HG02943 (cell line): ENCODE results near the gene IER3.

Experiments
- ATAC-seq: cut with Tn5 transposase; IDR thresholded peaks from one replicate; pipeline ENCODE4 v1.9.1; 2021; ENCODE audit warnings: mild to moderate bottlenecking, low read depth, moderate library complexity; ENCODE audit not compliant: unreplicated experiment

The IER3 gene, protein sequence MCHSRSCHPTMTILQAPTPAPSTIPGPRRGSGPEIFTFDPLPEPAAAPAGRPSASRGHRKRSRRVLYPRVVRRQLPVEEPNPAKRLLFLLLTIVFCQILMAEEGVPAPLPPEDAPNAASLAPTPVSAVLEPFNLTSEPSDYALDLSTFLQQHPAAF

DNA sequence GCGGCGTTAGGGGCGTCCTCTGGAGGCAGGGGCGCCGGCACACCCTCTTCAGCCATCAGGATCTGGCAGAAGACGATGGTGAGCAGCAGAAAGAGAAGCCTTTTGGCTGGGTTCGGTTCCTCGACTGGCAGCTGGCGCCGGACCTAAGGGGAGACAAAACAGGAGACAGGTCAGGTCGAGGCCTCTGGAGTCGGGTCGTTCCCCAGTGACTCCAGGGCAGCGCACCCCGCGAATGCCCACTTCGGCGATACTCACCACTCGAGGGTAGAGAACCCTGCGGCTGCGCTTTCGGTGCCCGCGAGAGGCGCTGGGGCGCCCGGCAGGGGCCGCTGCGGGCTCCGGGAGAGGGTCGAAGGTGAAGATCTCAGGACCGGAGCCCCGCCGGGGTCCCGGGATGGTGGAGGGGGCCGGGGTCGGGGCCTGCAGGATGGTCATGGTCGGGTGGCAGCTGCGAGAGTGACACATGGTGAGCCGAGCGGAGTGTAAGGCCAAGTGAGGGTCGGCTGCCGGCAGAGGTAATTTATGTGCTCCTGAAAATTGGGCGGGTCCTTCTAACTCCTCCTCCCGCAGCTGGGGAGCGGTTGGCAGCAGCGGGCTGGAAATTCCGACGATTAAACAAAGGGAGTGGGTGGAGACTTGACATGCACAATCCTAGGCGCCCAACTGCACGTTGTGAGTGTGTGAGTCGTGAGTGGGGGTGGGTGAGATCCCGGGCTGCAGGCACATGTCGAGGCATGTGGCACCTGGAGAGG lies at the start of gene IER3:
IER3 (minus strand) TSS at position 494 of the 752 bp plus-strand sequence; CDS start at position 465, 29 bp downstream.
- no peak for ATAC-seq

DNA sequence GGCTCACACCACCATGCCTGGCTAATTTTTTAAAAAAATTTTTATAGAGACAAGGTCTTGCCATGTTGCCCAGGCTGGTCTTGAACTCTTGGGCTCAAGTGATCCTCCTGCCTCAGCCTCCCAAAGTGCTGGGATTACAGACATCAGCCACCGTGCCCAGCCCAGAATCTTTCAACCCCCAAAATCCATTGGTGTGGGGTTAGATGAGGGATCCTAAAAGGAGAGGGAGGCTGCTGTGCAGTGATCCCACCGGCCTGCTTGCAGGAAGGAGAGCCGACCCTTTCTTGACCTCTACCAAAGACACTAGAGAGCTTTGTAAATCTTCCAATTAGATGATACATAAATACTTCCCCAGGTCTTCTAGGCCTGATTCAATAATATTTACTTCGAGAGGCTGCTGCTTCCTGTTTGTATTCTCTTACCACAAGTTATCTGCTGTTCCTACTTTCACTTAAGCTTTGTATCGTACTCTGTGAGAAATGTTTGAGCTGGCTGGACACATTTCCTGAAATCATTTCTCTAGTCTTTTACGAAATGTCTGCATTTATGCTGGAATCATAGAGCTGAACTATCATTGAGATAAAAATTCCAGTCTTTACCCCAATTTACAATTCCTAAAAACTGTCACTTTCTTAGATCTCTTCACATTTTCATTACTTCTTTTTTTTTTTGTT lies 49.3 kb upstream of the IER3 start:
- no peak for ATAC-seq

DNA sequence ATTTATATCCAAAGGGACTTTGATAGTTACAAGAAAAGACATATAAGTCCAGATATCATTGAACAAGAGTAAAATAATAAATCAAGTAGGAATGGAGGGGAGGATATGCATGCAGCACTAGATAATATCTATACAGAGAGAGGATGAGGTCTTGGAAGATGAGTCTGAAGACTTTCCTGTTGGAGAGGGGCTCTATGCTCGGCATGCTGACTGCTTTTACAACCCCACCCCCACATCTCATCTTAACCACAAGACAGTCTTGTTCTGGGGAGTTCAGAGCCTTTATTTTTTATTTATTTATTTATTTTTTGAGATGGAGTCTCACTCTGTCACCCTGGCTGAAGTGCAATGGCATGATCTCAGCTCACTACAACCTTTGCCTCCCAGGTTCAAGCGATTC lies 48.4 kb upstream of the IER3 start:
- no peak for ATAC-seq

DNA sequence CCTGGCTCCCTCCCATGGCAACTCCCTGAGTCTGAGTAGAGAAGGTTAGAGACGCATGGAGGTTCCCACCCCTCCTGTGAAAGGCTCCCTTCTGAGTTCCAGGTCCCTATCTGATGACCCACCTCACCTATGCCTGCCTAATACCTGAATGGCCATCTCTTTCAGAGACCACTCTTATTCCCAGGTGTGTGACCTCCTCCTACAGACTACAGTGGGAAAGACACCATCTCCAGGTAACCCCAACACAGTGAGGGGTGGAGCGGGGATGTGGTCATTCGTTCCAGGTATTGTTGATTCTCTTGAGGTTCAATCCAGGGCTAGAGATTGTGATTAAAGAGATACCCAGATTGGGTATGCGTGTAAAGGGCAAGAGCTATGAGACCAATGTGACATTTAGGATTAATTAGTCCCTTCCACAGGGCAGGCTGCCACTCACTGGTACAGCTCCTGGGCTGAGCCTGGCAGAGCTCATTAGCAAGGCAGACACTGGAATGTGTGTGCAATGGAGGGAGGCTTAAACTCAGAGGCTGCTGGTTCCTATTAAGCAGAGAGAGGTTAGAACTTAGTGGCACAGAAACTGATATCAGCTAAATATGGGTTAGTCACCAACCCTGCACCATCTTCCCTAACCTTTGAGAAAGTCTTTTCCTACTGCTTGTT lies 46.5 kb upstream of the IER3 start:
- ATAC-seq = no peak

DNA sequence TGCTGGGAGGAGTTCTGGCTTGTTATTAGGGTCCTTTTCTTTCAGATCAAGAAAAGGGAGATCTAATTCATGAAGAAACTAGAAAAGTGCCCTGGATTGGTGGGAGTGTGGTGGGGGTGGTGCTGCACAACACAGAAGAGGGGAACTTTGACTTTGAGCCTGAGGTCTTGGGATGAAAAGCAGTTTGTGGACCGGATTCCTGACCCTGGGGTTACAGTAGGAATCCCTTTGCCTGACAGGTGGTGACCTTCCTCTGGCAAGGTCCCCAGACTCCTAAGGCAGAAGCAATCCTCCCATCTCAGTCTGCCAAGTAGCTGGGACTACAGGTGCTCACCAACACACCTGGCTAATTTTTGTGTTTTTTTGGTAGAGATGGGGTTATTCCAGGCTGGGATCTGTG lies 45.3 kb upstream of the IER3 start:
- ATAC-seq = no peak

DNA sequence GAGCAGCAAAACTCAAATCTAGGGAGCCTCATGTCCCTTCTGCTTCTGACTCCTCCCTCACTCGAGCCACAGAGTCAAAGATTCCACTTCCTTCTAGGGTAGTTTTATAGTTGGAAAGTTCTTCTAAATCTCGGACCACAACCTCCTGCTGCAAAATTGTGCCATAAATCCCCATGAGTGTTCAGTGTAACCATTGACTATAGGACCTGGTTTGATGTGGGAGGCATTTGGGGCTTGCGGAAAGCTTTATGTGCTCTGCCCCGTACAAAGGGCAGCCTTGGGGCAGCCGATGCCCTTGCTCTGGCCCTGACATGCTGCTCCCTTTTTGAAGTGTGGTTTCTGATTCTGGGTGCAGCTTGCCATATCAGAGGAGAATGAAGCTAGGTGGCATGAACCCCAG lies 43.6 kb upstream of the IER3 start:
- ATAC-seq = no peak

DNA sequence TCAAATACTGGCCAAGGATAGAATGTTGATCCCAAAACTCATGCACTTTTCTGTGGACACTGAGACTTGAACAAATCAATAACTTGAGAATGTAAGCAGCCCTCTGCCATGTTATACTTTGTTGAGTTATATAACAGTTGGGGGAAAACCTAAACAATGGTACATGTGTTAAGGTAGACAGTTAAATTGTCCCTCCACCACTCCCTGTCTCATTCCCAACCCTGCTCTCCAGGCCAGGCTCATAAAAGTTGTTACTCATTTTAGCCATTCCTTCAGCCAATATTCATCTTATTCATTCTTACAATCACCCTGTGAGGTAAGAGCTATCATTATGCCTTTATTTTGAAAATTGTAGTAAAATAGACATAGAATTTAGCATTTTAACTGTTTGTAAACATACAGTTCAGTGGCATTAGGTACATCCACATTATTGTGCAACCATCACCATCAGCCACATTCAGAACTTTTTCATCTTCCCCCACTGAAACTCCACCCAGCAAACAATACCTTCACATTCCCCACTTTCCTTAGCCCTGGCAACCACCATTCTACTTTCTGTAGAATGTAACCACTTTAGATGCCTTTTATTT lies 38.2 kb upstream of the IER3 start:
- no peak for ATAC-seq

DNA sequence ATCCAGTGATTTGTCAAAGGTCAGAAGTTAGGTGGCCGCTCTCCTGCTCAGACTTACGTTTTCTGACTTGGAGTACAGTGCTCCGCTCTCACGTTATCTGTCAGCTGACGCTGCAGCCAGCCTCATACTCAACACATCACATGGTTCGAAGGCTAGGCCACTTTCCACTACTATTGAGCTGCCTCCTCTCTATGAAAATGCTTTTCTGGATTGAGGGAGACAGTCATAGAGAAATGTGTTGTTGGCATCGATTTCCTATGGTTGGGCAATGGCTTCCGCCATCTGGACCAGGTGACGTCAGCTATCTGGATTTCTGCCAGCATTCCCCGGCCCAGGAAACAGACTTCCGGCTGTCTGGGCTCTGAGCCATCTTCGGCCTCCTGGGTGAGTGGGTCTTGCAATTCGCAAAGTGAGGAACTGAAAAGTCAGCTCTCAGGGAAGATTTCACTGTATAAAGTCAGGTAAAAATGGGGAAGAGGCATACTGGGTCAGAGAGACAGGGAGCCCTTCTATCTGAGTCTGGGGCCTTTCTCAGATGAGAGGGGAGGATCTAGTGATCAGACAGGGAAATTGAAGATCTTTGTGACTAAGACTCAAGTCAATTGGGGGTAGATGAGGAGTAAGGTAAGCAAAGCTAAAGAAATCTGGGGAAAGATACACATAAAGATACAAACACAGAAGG lies 37.5 kb upstream of the IER3 start:
- no peak for ATAC-seq

DNA sequence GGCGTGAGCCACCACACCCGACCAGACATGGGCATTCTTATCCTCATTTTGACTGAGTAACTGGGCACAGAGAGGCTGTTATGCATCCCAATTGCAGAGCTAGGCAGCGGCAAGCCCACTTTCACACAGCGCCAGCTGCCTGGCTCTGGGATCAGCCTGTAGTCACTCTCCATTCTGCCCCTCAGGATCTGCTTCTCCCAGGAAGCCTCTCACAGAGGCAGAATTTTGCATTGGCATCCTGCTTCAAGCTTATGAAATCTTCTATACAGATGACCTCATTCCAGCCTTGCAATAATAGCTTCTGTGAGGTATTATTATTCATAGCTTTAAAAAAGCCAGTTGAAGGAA lies 37.0 kb upstream of the IER3 start:
- ATAC-seq = no peak

DNA sequence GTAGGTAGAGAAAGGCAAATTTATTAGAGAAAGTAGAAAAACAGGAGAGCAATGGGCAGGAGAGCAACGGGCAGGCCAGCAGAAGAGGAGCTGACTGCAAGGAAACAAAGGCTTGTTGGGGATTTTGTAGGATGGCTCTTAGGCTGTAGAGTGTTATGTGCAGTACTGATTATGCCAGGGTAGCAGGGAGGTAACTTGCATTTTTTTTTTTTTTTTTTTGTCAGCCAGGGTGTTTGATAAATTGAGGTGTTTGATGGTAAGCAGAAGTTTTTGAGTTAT lies 36.2 kb upstream of the IER3 start:
- no peak for ATAC-seq

DNA sequence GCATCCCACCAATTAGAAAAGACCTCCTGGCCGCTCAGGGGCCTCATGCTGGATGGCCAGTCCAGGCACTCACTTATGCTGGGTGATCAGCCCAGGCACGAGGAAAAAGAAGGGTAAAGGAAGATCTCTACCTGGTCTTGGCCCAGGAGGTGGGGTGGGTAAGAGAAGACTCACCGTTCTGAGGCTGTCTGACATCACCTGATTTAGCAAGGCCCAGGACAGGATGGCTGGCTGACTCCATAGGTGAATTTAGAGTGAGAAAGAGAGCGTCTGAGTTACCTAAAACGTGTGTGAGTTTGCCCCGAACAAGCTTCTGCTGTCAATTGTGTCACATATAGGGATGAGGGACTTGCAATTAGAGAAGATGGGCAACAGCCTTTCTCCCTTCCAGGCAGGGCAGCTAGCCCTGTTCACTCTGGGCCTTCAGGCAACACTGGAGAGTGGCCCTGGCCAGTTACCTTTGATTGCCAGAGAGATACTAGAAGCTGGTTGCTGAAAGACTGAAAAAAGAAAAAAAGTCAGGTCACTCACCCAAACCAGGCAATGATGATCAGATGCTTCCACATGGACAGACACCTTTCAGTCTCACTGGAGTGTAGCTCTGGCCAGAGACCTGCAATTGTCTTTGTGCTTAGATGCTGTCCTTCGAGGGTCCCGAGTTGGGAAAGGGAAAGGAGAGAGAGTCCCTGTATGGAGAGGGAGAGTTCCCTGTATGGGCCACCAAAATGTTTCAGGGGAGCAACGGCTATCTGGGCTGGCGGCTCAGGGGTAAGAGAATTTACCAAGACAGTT lies 35.7 kb upstream of the IER3 start:
- ATAC-seq = no peak

DNA sequence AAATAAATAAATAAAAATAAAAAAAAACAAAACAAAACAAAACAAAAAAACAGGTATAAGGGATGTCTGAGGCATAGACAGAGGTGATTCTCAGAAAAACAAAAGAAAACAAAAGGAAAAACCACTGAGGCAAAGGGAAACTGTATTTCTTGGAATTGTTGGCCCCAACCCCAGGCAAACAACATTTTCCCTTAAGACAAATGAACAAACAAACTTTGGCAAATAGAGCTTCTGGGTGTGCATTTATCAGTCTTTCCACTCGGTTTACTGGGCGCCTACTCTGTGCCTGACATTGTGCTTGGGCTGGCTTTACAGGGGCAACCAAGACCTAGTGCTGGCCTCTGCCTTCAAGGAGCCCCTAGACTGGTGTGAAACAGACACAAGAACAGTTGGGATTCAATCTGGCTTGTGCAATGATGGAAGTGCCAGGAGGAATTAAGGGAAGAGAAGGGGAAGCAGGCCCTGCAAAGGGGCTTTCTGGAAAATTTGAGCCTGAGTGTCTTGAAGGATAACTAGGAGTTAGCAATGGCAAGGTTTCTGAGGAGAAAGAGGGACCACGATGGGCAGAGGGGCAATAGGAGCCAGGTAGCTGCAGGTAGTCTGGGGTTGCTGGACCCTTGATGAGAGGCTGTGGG lies 33.8 kb upstream of the IER3 start:
- no peak for ATAC-seq

DNA sequence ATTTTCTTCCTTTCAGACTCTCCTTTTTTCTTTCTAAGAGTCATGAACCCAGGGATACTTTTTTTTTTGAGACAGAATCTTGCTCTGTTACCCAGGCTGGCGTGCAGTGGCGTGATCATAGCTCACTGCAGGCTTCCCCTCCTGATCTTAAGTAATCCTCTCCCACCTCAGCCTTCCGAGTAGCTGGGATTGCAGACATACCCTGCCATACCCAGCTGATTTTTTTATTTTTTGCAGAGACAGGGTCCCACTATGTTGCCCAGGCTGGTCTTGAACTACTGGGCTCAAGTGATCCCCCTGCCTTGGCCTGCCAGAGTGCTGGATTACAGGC lies 32.8 kb upstream of the IER3 start:
- ATAC-seq = no peak

DNA sequence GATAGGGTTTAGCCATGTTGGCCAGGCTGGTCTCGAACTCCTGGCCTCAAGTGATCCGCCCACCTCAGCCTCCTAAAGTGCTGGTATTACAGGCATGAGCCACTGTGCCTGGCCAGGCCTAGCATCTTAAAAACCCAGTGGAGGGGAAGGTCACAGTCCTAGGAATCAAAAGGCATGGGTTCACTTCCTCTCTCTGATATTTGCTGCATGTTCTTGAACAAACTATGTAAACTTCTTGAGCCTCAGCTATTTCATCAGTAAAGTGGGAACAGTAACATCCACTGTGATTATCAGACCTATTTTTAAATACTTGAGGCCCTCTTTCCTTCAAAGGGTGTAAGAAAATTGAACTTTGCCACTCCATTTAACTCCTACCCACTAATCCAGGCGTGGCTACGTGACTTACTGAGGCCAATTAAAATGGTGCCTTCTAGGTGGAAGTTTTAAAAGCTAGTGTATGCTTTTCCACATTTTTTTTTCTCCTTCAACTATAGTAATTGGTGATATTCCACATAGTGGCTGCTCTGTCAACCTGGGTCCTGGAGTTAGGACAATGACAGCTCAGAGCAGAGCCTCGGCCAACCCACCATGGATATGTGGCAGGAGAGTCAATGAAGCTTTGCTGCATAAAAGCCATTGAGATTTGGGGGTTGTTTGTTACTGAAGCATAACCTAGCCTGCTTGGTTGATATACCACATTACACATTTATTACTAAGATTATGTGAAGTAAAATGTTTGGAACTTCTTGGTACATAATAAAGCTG lies 32.2 kb upstream of the IER3 start:
- no peak for ATAC-seq

DNA sequence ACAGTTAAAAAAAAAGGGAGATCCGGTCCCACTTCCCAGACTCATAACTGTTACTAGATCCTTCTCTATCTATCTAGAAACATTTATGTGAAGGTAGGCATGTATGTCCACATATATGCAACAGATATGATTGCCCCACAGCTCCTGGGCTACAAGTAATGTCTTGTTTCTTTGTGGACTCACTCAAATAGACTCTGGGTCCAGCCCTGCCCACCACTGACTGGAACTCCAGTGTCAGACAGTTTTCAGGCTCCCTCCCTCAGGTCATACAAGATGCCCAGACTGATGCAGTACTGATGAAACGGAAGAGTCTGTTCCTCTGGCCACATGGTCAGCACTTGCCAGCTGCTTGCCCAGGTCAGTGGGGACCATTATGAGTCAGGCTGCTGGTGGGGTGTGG lies 30.8 kb upstream of the IER3 start:
- no peak for ATAC-seq

DNA sequence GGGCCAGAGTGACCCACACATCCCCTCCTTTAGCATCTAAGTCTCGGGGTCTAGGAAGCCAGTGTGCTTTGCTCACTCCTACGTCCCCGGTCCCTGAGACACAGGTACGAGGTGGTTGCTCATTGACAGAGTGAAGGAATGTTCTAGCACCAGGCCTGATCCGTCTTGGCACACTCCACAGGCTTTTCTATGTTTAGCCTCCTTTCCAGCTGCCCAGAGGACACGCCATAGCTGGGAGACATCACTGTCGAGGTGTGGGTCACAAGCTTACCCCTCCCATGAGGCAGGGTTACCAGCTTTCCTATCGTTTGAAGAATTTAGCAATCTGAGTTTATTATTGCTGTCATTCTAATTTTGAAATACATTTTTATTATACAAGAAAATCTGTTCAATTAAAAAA lies 30.4 kb upstream of the IER3 start:
- no peak for ATAC-seq

DNA sequence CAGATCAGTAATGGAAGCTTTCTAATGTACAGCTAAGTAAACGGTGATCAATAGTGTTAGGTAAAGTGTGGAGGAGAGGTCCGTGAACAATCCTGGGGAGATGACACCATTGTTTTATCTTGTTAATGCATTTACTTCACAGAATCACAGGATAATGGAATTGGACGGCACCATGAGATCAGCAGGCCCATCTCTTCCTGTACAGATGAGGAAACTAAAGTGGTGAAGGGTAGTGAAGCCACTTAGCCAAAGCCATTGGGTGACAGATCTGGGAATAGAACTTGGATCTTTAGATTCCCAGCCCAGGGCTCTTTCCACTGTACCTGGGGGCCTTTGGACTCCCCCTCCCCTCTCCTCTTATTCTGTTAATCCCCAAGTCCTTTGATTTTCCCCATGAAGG lies 26.2 kb upstream of the IER3 start:
- ATAC-seq = no peak

DNA sequence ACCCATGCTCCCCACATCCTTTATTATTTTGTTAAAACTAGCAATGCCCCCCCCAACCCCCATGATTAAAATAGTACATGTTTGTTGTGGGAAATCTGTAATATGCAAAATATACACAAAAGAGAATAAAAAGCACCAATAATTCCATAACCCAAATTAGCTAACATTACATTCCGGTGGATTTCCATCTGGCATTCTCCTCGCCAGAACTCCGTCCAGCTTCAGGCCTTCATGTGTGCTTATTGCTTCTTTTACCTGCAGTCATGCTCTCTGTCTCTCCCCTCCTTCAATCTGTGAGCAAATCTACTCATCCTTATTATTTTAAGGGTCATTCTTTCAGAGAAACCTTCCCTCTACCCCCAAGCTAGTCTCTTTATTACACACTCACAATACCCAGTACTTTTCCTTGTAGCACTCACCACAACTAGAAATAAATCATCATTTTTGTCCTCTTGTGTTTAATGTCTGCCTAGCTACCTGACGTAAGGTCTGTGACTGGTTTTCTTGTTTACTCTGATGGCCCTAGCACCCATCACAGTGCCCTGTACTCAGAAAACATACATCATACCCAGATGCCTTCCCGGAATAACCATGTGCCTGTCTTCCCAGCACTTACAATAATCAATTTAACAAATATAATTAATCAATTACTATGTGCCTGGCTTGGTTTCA lies 25.6 kb upstream of the IER3 start:
- no peak for ATAC-seq
